ENCODE data around the gene PLEKHH2.
"Not testable (repeated sequence)": the region's sequence is repeated elsewhere in the genome, so short reads cannot be mapped to it uniquely, and the experiment has no call there.

Gene PLEKHH2

GRCh38 chr2:43616967-43617680, 19.9 kb upstream of the PLEKHH2 start:
- H3K9me3 Mint-ChIP-seq = no peaks in the 10 kb centered on the region
- H3K4me1 Mint-ChIP-seq (ENCODE audit: low read depth) = peaks cover 5% of the 10 kb centered on the region
- no peak overlapping the region for H3K27ac Mint-ChIP-seq
- intact Hi-C loops (cut with micrococcal nuclease) = no loop called here
- no peak overlapping the region for H3K4me3 Mint-ChIP-seq
- H3K36me3 Mint-ChIP-seq (ENCODE audit: low read depth) = no peaks in the 10 kb centered on the region
- peaks cover 12% of the 10 kb centered on the region for H3K27me3 Mint-ChIP-seq

GRCh38 chr2:43619511-43619910, 17.5 kb upstream of the PLEKHH2 start:
- H3K4me1 Mint-ChIP-seq (ENCODE audit: low read depth) = no peaks in the 10 kb centered on the region
- H3K27ac Mint-ChIP-seq = no peak overlapping the region
- no peak overlapping the region for H3K4me3 Mint-ChIP-seq
- H3K27me3 Mint-ChIP-seq = peaks cover 15% of the 10 kb centered on the region
- H3K36me3 Mint-ChIP-seq (ENCODE audit: low read depth) = no peaks in the 10 kb centered on the region
- intact Hi-C loops (cut with micrococcal nuclease) = no loop called here
- H3K9me3 Mint-ChIP-seq = no peaks in the 10 kb centered on the region

- intact Hi-C loops (cut with micrococcal nuclease) = no loop called here
- H3K4me1 Mint-ChIP-seq (ENCODE audit: low read depth) = no peaks in the 10 kb centered on the region
- H3K9me3 Mint-ChIP-seq = no peaks in the 10 kb centered on the region
- peaks cover 15% of the 10 kb centered on the region for H3K27me3 Mint-ChIP-seq
- H3K36me3 Mint-ChIP-seq (ENCODE audit: low read depth) = no peaks in the 10 kb centered on the region
- no peak overlapping the region for H3K27ac Mint-ChIP-seq
- H3K4me3 Mint-ChIP-seq = no peak overlapping the region
Observed at GRCh38 chr2:43622931-43623451, 14.1 kb upstream of the PLEKHH2 start.

- intact Hi-C loops (cut with micrococcal nuclease) = no loop called here
- no peaks in the 10 kb centered on the region for H3K36me3 Mint-ChIP-seq (ENCODE audit: low read depth)
- no peak overlapping the region for H3K4me3 Mint-ChIP-seq
- H3K27me3 Mint-ChIP-seq = peaks cover 49% of the 10 kb centered on the region
- H3K4me1 Mint-ChIP-seq (ENCODE audit: low read depth) = peaks cover 5% of the 10 kb centered on the region
- H3K27ac Mint-ChIP-seq = no peak overlapping the region
- no peaks in the 10 kb centered on the region for H3K9me3 Mint-ChIP-seq
Observed at GRCh38 chr2:43631618-43632317, 5.3 kb upstream of the PLEKHH2 start.

- Mint-ChIP-seq H3K27ac (no peak overlapping the region), H3K4me1 (ENCODE audit: low read depth) (peaks cover 15% of the 10 kb centered on the region)
Observed at GRCh38 chr2:43634604-43635306, 2.3 kb upstream of the PLEKHH2 start.

GRCh38 chr2:43636153-43636552, 907 bp upstream of the PLEKHH2 start:
- H3K27me3 Mint-ChIP-seq = peaks cover 66% of the 10 kb centered on the region

More at GRCh38 chr2:43634604-43635306, 2.3 kb upstream of the PLEKHH2 start:
- no peak overlapping the region for H3K4me3 Mint-ChIP-seq
- no peaks in the 10 kb centered on the region for H3K36me3 Mint-ChIP-seq (ENCODE audit: low read depth)
- intact Hi-C loops (cut with micrococcal nuclease) = no loop called here
- H3K27me3 Mint-ChIP-seq = peaks cover 65% of the 10 kb centered on the region
- peaks cover 8% of the 10 kb centered on the region for H3K9me3 Mint-ChIP-seq

GRCh38 chr2:43636621-43637020, 439 bp upstream of the PLEKHH2 start:
- intact Hi-C loops (cut with micrococcal nuclease) = no loop called here
- Mint-ChIP-seq H3K27me3 (peaks cover 63% of the 10 kb centered on the region), H3K27ac (no peak overlapping the region), H3K36me3 (ENCODE audit: low read depth) (no peaks in the 10 kb centered on the region), H3K4me3 (peak overlapping the region; percentile 70), H3K4me1 (ENCODE audit: low read depth) (peaks cover 15% of the 10 kb centered on the region), H3K9me3 (peaks cover 8% of the 10 kb centered on the region)

More at GRCh38 chr2:43636153-43636552, 907 bp upstream of the PLEKHH2 start:
- intact Hi-C loops (cut with micrococcal nuclease); H3K36me3 Mint-ChIP-seq (ENCODE audit: low read depth); H3K4me3 Mint-ChIP-seq; H3K9me3 Mint-ChIP-seq; H3K27ac Mint-ChIP-seq: not testable (repeated sequence)
- peaks cover 15% of the 10 kb centered on the region for H3K4me1 Mint-ChIP-seq (ENCODE audit: low read depth)

GRCh38 chr2:43642363-43642762, 5.3 kb downstream of the PLEKHH2 start:
- no peak overlapping the region for H3K27ac Mint-ChIP-seq
- intact Hi-C loops (cut with micrococcal nuclease) = no loop called here
- no peak overlapping the region for H3K4me3 Mint-ChIP-seq
- H3K4me1 Mint-ChIP-seq (ENCODE audit: low read depth) = peaks cover 8% of the 10 kb centered on the region
- peaks cover 15% of the 10 kb centered on the region for H3K27me3 Mint-ChIP-seq
- H3K36me3 Mint-ChIP-seq (ENCODE audit: low read depth) = no peaks in the 10 kb centered on the region
- peaks cover 8% of the 10 kb centered on the region for H3K9me3 Mint-ChIP-seq

GRCh38 chr2:43643680-43644079, 6.6 kb downstream of the PLEKHH2 start:
- intact Hi-C loops (cut with micrococcal nuclease) = no loop called here
- no peaks in the 10 kb centered on the region for H3K4me1 Mint-ChIP-seq (ENCODE audit: low read depth)
- no peaks in the 10 kb centered on the region for H3K36me3 Mint-ChIP-seq (ENCODE audit: low read depth)
- H3K4me3 Mint-ChIP-seq = no peak overlapping the region
- no peak overlapping the region for H3K27ac Mint-ChIP-seq
- H3K27me3 Mint-ChIP-seq = peaks cover 6% of the 10 kb centered on the region
- peaks cover 8% of the 10 kb centered on the region for H3K9me3 Mint-ChIP-seq

- H3K4me3 Mint-ChIP-seq = no peak overlapping the region
- intact Hi-C loops (cut with micrococcal nuclease) = no loop called here
- peaks cover 7% of the 10 kb centered on the region for H3K27me3 Mint-ChIP-seq
- no peaks in the 10 kb centered on the region for H3K36me3 Mint-ChIP-seq (ENCODE audit: low read depth)
- H3K9me3 Mint-ChIP-seq = no peaks in the 10 kb centered on the region
- H3K4me1 Mint-ChIP-seq (ENCODE audit: low read depth) = no peaks in the 10 kb centered on the region
- H3K27ac Mint-ChIP-seq = no peak overlapping the region
Observed at GRCh38 chr2:43648994-43649701, 12.1 kb downstream of the PLEKHH2 start.

- H3K27me3 Mint-ChIP-seq = peaks cover 9% of the 10 kb centered on the region
- H3K4me3 Mint-ChIP-seq = no peak overlapping the region
- no peaks in the 10 kb centered on the region for H3K4me1 Mint-ChIP-seq (ENCODE audit: low read depth)
- no peaks in the 10 kb centered on the region for H3K9me3 Mint-ChIP-seq
- no peaks in the 10 kb centered on the region for H3K36me3 Mint-ChIP-seq (ENCODE audit: low read depth)
- no peak overlapping the region for H3K27ac Mint-ChIP-seq
- intact Hi-C loops (cut with micrococcal nuclease) = no loop called here
Observed at GRCh38 chr2:43653506-43653905, 16.4 kb downstream of the PLEKHH2 start.

- no peak overlapping the region for H3K27ac Mint-ChIP-seq
- no peaks in the 10 kb centered on the region for H3K36me3 Mint-ChIP-seq (ENCODE audit: low read depth)
- no peak overlapping the region for H3K4me3 Mint-ChIP-seq
- no peaks in the 10 kb centered on the region for H3K9me3 Mint-ChIP-seq
- intact Hi-C loops (cut with micrococcal nuclease) = no loop called here
- H3K27me3 Mint-ChIP-seq = peaks cover 8% of the 10 kb centered on the region
- H3K4me1 Mint-ChIP-seq (ENCODE audit: low read depth) = no peaks in the 10 kb centered on the region
Observed at GRCh38 chr2:43657241-43657640, 20.2 kb downstream of the PLEKHH2 start.

GRCh38 chr2:43675646-43676321, 38.7 kb downstream of the PLEKHH2 start:
- intact Hi-C loops (cut with micrococcal nuclease) = no loop called here
- no peak overlapping the region for H3K27ac Mint-ChIP-seq
- peak overlapping the region; percentile 65 for H3K4me3 Mint-ChIP-seq
- peaks cover 17% of the 10 kb centered on the region for H3K27me3 Mint-ChIP-seq
- peaks cover 6% of the 10 kb centered on the region for H3K4me1 Mint-ChIP-seq (ENCODE audit: low read depth)
- H3K9me3 Mint-ChIP-seq = no peaks in the 10 kb centered on the region
- H3K36me3 Mint-ChIP-seq (ENCODE audit: low read depth) = no peaks in the 10 kb centered on the region
